ENCODE data around the gene FBXO28.

DNA sequence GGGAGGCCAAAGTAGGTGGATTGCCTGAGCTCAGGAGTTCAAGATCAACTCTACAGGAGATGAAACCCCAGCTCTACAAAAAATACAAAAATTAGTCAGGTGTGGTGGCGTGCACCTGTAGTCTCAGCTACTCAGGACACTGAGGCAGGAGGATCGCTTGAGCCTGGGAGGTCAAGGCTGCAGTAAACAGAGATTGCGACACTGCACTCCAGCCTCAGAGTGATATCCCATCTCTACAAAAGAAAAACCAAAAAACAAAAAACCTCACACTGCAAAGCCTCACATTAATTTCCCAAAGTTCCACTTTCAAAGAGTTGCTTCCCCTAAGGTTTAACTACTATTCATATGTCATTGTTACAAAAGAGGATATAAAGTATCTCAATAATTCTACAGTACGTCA is 29.0 kb upstream of the FBXO28 start:
- TF ChIP-seq, protein P1, sequence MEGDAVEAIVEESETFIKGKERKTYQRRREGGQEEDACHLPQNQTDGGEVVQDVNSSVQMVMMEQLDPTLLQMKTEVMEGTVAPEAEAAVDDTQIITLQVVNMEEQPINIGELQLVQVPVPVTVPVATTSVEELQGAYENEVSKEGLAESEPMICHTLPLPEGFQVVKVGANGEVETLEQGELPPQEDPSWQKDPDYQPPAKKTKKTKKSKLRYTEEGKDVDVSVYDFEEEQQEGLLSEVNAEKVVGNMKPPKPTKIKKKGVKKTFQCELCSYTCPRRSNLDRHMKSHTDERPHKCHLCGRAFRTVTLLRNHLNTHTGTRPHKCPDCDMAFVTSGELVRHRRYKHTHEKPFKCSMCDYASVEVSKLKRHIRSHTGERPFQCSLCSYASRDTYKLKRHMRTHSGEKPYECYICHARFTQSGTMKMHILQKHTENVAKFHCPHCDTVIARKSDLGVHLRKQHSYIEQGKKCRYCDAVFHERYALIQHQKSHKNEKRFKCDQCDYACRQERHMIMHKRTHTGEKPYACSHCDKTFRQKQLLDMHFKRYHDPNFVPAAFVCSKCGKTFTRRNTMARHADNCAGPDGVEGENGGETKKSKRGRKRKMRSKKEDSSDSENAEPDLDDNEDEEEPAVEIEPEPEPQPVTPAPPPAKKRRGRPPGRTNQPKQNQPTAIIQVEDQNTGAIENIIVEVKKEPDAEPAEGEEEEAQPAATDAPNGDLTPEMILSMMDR (IDR thresholded peaks at IDR 0.05) = no peak
- TF ChIP-seq POLR2AphosphoS5 (IDR thresholded peaks at IDR 0.05) (no peak), POLR2A (IDR thresholded peaks at IDR 0.05) (no peak), EP300 (IDR thresholded peaks at IDR 0.05) (no peak)
